GM12878 (cell line): Measurements from ENCODE around the gene RGSL1.

Experiments
- CBFB ChIP-seq: IDR thresholded peaks from 2 replicates; pipeline ENCODE4 v1.6.1; 2016; ENCODE audit warnings: antibody characterized with exemption, low read depth
- EZH2 ChIP-seq: IDR thresholded peaks from 2 replicates; pipeline ENCODE4 v1.6.1; 2012; ENCODE audit warnings: low read depth, mild to moderate bottlenecking, control low read depth, inconsistent platforms, low read length, borderline replicate concordance; ENCODE audit not compliant: control insufficient read depth
- GABPA ChIP-seq: IDR thresholded peaks from 2 replicates; pipeline ENCODE4 v1.6.1; 2014; ENCODE audit warnings: antibody characterized with exemption, low read depth, mild to moderate bottlenecking, inconsistent platforms
- POLR2A ChIP-seq: IDR thresholded peaks from 2 replicates; pipeline ENCODE4 v1.6.1; 2011; ENCODE audit warnings: low read depth, mild to moderate bottlenecking, low read length
- POLR2AphosphoS5 ChIP-seq: IDR thresholded peaks from 2 replicates; pipeline ENCODE4 v1.6.1; 2011; ENCODE audit warnings: mild to moderate bottlenecking, low read length, inconsistent platforms
- SIX5 ChIP-seq: IDR thresholded peaks from 2 replicates; pipeline ENCODE4 v1.6.1; 2011; ENCODE audit warnings: mild to moderate bottlenecking, low read depth, low read length, moderate library complexity; ENCODE audit not compliant: severe bottlenecking
- SP1 ChIP-seq: IDR thresholded peaks from one replicate; pipeline ENCODE4 v1.6.1; 2011; ENCODE audit warnings: low read depth, low read length
- TF ChIP-seq, protein P1 (sequence below), 3 experiments: IDR thresholded peaks in 2 of 3; conservative IDR thresholded peaks in 1 of 3; 2 replicates each; pipeline ENCODE4 v1.5.1; 2011; ENCODE audit warnings: low read depth in 3 of 3, low read length in 3 of 3, mild to moderate bottlenecking in 3 of 3, control low read depth in 2 of 3, moderate library complexity in 2 of 3, inconsistent platforms in 1 of 3, mixed read lengths in 1 of 3; ENCODE audit not compliant: control insufficient read depth in 2 of 3, insufficient read depth in 1 of 3; ENCODE audit errors: extremely low read depth in 1 of 3
- TF ChIP-seq, protein P2 (sequence below): fragments of 450-650 bp; IDR thresholded peaks from 2 replicates; pipeline ENCODE4 v1.6.1; 2017; ENCODE audit warnings: mild to moderate bottlenecking

DNA sequence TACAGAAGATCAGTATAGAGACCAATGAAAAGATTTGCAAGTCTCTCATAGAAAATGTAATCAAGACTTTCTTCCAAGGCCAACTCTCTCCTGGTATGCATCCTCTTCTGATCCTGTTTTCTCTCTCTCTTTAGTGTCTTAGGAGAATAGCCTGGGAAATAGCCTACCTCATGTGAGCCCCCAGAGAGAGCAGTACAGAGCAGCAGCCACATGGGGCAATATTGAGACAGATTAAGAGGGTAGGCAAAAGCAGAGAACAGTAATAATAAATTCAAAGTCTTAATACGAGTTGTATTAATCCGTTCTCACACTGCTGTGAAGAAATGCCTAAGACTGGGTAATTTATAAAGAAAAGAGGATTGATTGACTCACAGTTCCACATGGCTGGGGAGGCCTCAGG, 77.7 kb downstream of the RGSL1 start:
- TF ChIP-seq SIX5 (no peak), GABPA (no peak), SP1 (no peak), POLR2A (no peak), POLR2AphosphoS5 (no peak), CBFB (no peak), EZH2 (no peak)
- TF ChIP-seq, protein P1, sequence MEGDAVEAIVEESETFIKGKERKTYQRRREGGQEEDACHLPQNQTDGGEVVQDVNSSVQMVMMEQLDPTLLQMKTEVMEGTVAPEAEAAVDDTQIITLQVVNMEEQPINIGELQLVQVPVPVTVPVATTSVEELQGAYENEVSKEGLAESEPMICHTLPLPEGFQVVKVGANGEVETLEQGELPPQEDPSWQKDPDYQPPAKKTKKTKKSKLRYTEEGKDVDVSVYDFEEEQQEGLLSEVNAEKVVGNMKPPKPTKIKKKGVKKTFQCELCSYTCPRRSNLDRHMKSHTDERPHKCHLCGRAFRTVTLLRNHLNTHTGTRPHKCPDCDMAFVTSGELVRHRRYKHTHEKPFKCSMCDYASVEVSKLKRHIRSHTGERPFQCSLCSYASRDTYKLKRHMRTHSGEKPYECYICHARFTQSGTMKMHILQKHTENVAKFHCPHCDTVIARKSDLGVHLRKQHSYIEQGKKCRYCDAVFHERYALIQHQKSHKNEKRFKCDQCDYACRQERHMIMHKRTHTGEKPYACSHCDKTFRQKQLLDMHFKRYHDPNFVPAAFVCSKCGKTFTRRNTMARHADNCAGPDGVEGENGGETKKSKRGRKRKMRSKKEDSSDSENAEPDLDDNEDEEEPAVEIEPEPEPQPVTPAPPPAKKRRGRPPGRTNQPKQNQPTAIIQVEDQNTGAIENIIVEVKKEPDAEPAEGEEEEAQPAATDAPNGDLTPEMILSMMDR (IDR thresholded peaks at IDR 0.05 in 2 of 3, conservative IDR thresholded peaks at IDR 0.05 in 1 of 3; ENCODE audit: control insufficient read depth in 2 of 3, extremely low read depth in 1 of 3, insufficient read depth in 1 of 3, low read depth in 3 of 3, low read length in 3 of 3) = no peak
- TF ChIP-seq, protein P2, sequence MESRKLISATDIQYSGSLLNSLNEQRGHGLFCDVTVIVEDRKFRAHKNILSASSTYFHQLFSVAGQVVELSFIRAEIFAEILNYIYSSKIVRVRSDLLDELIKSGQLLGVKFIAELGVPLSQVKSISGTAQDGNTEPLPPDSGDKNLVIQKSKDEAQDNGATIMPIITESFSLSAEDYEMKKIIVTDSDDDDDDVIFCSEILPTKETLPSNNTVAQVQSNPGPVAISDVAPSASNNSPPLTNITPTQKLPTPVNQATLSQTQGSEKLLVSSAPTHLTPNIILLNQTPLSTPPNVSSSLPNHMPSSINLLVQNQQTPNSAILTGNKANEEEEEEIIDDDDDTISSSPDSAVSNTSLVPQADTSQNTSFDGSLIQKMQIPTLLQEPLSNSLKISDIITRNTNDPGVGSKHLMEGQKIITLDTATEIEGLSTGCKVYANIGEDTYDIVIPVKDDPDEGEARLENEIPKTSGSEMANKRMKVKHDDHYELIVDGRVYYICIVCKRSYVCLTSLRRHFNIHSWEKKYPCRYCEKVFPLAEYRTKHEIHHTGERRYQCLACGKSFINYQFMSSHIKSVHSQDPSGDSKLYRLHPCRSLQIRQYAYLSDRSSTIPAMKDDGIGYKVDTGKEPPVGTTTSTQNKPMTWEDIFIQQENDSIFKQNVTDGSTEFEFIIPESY = no peak
